Measurements from ENCODE around the gene TRIM15.

DNA sequence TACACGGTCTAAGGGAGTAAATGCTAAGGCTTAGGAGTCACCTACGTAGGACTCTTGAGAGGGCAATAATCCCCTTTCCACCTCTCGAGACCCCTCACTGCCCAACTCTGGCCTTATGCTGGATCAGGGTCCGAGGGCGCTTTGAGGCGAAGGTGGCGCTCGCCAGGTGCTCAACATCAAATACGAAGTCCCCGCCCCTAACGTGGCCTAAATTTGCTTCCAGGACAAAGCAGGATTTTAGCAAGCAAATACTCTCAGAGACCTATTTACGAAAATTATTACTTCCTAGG is 50.3 kb downstream of the TRIM15 start:
- TF ChIP-seq POLR2A (IDR thresholded peaks at IDR 0.05), result no peak
- no peak for TF ChIP-seq CTCF (IDR thresholded peaks at IDR 0.05)
